OCI-LY1 (cell line): Measurements from ENCODE around the gene PGBD5.

Source experiments
- CTCF ChIP-seq: fragments of 200-600 bp; sonication (generic), shearing (Covaris generic); IDR thresholded peaks from 2 replicates; pipeline ENCODE4 v1.5.1; 2017; ENCODE audit warnings: mild to moderate bottlenecking, antibody characterized with exemption, low read length, moderate library complexity, mixed read lengths
- EZH2 ChIP-seq: fragments of 200-600 bp; sonication (generic), shearing (Covaris generic); IDR thresholded peaks from 2 replicates; pipeline ENCODE4 v1.8.0; 2017; ENCODE audit warnings: borderline replicate concordance, mixed run types, mild to moderate bottlenecking, antibody characterized with exemption, low read length, moderate library complexity, mixed read lengths

DNA sequence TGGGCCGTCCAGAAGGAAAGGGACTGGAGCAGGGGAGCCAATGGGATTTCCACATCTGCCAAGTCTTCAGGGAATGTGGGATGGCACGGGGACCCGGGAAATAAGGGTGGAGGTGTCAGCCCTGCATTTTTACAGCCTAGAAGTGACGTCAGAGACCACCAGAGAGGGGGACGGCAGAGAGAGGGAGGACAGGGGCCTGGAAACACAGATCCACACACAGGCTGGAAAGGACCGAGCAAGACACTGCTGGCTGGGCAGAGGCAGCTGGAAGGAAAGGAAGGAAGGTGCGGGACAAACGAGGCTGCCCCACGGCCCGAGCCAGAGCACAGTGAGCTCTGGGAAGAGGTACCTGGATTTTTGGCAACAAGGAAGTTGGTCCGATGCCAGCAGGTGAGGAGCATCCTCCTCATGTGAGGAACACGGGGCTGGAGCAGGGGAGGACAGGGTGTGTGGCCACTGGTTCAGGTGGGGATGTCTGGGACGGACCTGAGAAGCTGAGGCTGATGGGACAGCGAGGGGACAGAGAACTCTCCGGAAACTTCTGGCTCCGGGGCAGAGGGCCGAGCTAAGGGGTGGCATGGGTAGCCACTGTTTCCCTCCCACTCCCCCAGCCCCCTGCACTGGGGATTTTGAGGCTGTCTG, 138.3 kb downstream of the PGBD5 start:
- TF ChIP-seq CTCF (no peak), EZH2 (no peak)
